ENCODE measurements around the gene SAPCD2. TPM values are rescaled to one million over a fixed set of nuclear protein-coding genes. Genes with fewer than 3 reads are reported as not detected.
"Not testable (repeated sequence)": the region's sequence is repeated elsewhere in the genome, so short reads cannot be mapped to it uniquely, and the experiment has no call there.

Gene SAPCD2
- total RNA-seq, 2 donors from 2014 or later: 20.8 to 24.9 TPM

- no peaks in the 10 kb centered on the region for H3K9me3 ChIP-seq (ENCODE audit: control insufficient read depth, low read length)
- Mint-ChIP-seq H3K36me3 (ENCODE audit: low read depth) (peaks cover 2% of the 10 kb centered on the region), H3K9me3 (no peaks in the 10 kb centered on the region), H3K4me3 (no peak overlapping the region), H3K27ac (no peak overlapping the region), H3K27me3 (ENCODE audit: insufficient read depth) (no peaks in the 10 kb centered on the region), H3K4me1 (peaks cover 11% of the 10 kb centered on the region)
- 63 to 66% methylated on average over 28 to 55 of the region's 55 CpGs for WGBS, 2 experiments (ENCODE audit: insufficient coverage in 1 of 2, insufficient read length in 1 of 2)
- H3K4me1 ChIP-seq (ENCODE audit: control insufficient read depth, insufficient read depth, low read length): peaks cover 3% of the 10 kb centered on the region
- no peak overlapping the region for H3K27ac ChIP-seq (ENCODE audit: low read depth, low read length)
- H3K9ac ChIP-seq (ENCODE audit: extremely low read depth, low read length, poor library complexity, severe bottlenecking): no peak overlapping the region
- DNase-seq: peak; percentile 93
- TF ChIP-seq, protein P1, sequence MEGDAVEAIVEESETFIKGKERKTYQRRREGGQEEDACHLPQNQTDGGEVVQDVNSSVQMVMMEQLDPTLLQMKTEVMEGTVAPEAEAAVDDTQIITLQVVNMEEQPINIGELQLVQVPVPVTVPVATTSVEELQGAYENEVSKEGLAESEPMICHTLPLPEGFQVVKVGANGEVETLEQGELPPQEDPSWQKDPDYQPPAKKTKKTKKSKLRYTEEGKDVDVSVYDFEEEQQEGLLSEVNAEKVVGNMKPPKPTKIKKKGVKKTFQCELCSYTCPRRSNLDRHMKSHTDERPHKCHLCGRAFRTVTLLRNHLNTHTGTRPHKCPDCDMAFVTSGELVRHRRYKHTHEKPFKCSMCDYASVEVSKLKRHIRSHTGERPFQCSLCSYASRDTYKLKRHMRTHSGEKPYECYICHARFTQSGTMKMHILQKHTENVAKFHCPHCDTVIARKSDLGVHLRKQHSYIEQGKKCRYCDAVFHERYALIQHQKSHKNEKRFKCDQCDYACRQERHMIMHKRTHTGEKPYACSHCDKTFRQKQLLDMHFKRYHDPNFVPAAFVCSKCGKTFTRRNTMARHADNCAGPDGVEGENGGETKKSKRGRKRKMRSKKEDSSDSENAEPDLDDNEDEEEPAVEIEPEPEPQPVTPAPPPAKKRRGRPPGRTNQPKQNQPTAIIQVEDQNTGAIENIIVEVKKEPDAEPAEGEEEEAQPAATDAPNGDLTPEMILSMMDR (conservative IDR thresholded peaks at IDR 0.05): peak; percentile 91
- no peaks in the 10 kb centered on the region for H3K36me3 ChIP-seq (ENCODE audit: control insufficient read depth, insufficient read depth, low read length)
- no peaks in the 10 kb centered on the region for H3K27me3 ChIP-seq (ENCODE audit: control insufficient read depth, insufficient read depth, low read length, poor library complexity, severe bottlenecking)
- no peak overlapping the region for H3K4me3 ChIP-seq (ENCODE audit: low read length)
Observed at GRCh38 chr9:137064027-137064879, 6.1 kb downstream of the SAPCD2 start.

- H3K9me3 Mint-ChIP-seq: no peaks in the 10 kb centered on the region
- no peaks in the 10 kb centered on the region for H3K27me3 Mint-ChIP-seq (ENCODE audit: insufficient read depth)
- Histone ChIP-seq H3K9ac (ENCODE audit: extremely low read depth, low read length, poor library complexity, severe bottlenecking) (no peak overlapping the region), H3K36me3 (ENCODE audit: control insufficient read depth, insufficient read depth, low read length) (no peaks in the 10 kb centered on the region), H3K9me3 (ENCODE audit: control insufficient read depth, low read length) (no peaks in the 10 kb centered on the region), H3K27me3 (ENCODE audit: control insufficient read depth, insufficient read depth, low read length, poor library complexity, severe bottlenecking) (no peaks in the 10 kb centered on the region), H3K4me3 (ENCODE audit: low read length) (no peak overlapping the region), H3K4me1 (ENCODE audit: control insufficient read depth, insufficient read depth, low read length) (no peaks in the 10 kb centered on the region), H3K27ac (ENCODE audit: low read depth, low read length) (no peak overlapping the region)
- DNase-seq: no peak
- H3K4me3 Mint-ChIP-seq: no peak overlapping the region
- WGBS, 2 experiments (ENCODE audit: insufficient coverage in 1 of 2, insufficient read length in 1 of 2): 90 to 92% methylated on average over 7 to 26 of the region's 26 CpGs
- H3K36me3 Mint-ChIP-seq (ENCODE audit: low read depth): peaks cover 2% of the 10 kb centered on the region
- TF ChIP-seq, protein P1 (conservative IDR thresholded peaks at IDR 0.05): no peak
- H3K27ac Mint-ChIP-seq: no peak overlapping the region
- H3K4me1 Mint-ChIP-seq: peaks cover 7% of the 10 kb centered on the region
Observed at GRCh38 chr9:137063311-137064026, 6.9 kb downstream of the SAPCD2 start.

- not testable (repeated sequence) for H3K9ac ChIP-seq (ENCODE audit: extremely low read depth, low read length, poor library complexity, severe bottlenecking)
Observed at GRCh38 chr9:137062798-137063197, 7.6 kb downstream of the SAPCD2 start.

More at GRCh38 chr9:137062798-137063197, 7.6 kb downstream of the SAPCD2 start:
- H3K36me3 Mint-ChIP-seq (ENCODE audit: low read depth); H3K4me1 Mint-ChIP-seq; H3K4me3 ChIP-seq (ENCODE audit: low read length); H3K9me3 ChIP-seq (ENCODE audit: control insufficient read depth, low read length); H3K4me1 ChIP-seq (ENCODE audit: control insufficient read depth, insufficient read depth, low read length); H3K27ac ChIP-seq (ENCODE audit: low read depth, low read length); H3K27me3 Mint-ChIP-seq (ENCODE audit: insufficient read depth); H3K36me3 ChIP-seq (ENCODE audit: control insufficient read depth, insufficient read depth, low read length); DNase-seq; H3K27ac Mint-ChIP-seq; H3K9me3 Mint-ChIP-seq; H3K4me3 Mint-ChIP-seq; H3K27me3 ChIP-seq (ENCODE audit: control insufficient read depth, insufficient read depth, low read length, poor library complexity, severe bottlenecking): not testable (repeated sequence)
- 90 to 97% methylated on average over 2 to 5 of the region's 9 CpGs for WGBS, 2 experiments (ENCODE audit: insufficient coverage in 1 of 2, insufficient read length in 1 of 2)

All from endodermal cell (in vitro differentiated cells).